KOPT-K1 (cell line): ENCODE data around the gene BMP10.
A peak's percentile ranks its signal among the peaks of the same experiment; 100 is the strongest.
"Not testable (repeated sequence)": the region's sequence is repeated elsewhere in the genome, so short reads cannot be mapped to it uniquely, and the experiment has no call there.

Experiments used
- H3K27ac ChIP-seq: fragments of 200-600 bp; sonication (generic); 2 replicates; pipeline ENCODE4 v1.5.1; 2016; ENCODE audit warnings: antibody characterized with exemption, mild to moderate bottlenecking, low read depth, low read length; ENCODE audit not compliant: poor library complexity, severe bottlenecking
- H3K36me3 ChIP-seq: fragments of 200-600 bp; sonication (generic); 2 replicates; pipeline ENCODE4 v1.5.1; 2017; ENCODE audit warnings: antibody characterized with exemption, mild to moderate bottlenecking, low read length, moderate library complexity; ENCODE audit not compliant: insufficient read depth
- H3K9me3 ChIP-seq: fragments of 200-600 bp; sonication (generic); 2 replicates; pipeline ENCODE4 v1.5.1; 2017; ENCODE audit warnings: antibody characterized with exemption, low read length, mild to moderate bottlenecking; ENCODE audit not compliant: insufficient read depth, poor library complexity, severe bottlenecking

The BMP10 gene

GRCh38 chr2:68907232-68907919 lies 36.2 kb upstream of the BMP10 start:
- no peaks in the 10 kb centered on the region; the same call in 1 of the 2 replicates for H3K36me3 ChIP-seq
- H3K27ac ChIP-seq, result peak overlapping the region; percentile 96
- peaks cover 4% of the 10 kb centered on the region for H3K9me3 ChIP-seq

- Histone ChIP-seq H3K9me3 (peaks cover 10% of the 10 kb centered on the region), H3K27ac (peak overlapping the region; percentile 96), H3K36me3 (no peaks in the 10 kb centered on the region; the same call in 1 of the 2 replicates)
Observed at GRCh38 chr2:68906716-68907115, 35.5 kb upstream of the BMP10 start.

- no peak overlapping the region for H3K27ac ChIP-seq
- H3K9me3 ChIP-seq, result peaks cover 26% of the 10 kb centered on the region
- H3K36me3 ChIP-seq, result no peaks in the 10 kb centered on the region; the same call in 1 of the 2 replicates
Observed at GRCh38 chr2:68905116-68905515, 33.9 kb upstream of the BMP10 start.

GRCh38 chr2:68901561-68901960 lies 30.4 kb upstream of the BMP10 start:
- Histone ChIP-seq H3K9me3 (peaks cover 27% of the 10 kb centered on the region), H3K27ac (no peak overlapping the region), H3K36me3 (no peaks in the 10 kb centered on the region; the same call in 1 of the 2 replicates)

- Histone ChIP-seq H3K9me3 (peaks cover 27% of the 10 kb centered on the region), H3K27ac (no peak overlapping the region), H3K36me3 (no peaks in the 10 kb centered on the region; the same call in 1 of the 2 replicates)
Observed at GRCh38 chr2:68901199-68901514, 30.0 kb upstream of the BMP10 start.

- H3K27ac ChIP-seq, result no peak overlapping the region
- peaks cover 27% of the 10 kb centered on the region for H3K9me3 ChIP-seq
- H3K36me3 ChIP-seq, result no peaks in the 10 kb centered on the region; the same call in 1 of the 2 replicates
Observed at GRCh38 chr2:68900496-68901198, 29.4 kb upstream of the BMP10 start.

GRCh38 chr2:68895981-68896380 lies 24.8 kb upstream of the BMP10 start:
- not testable (repeated sequence) for H3K27ac ChIP-seq, H3K36me3 ChIP-seq, H3K9me3 ChIP-seq

GRCh38 chr2:68889500-68889899 lies 18.3 kb upstream of the BMP10 start:
- H3K27ac ChIP-seq, result no peak overlapping the region

GRCh38 chr2:68889021-68889420 lies 17.8 kb upstream of the BMP10 start:
- Histone ChIP-seq H3K27ac (no peak overlapping the region), H3K36me3 (no peaks in the 10 kb centered on the region), H3K9me3 (no peaks in the 10 kb centered on the region)

More at GRCh38 chr2:68889500-68889899, 18.3 kb upstream of the BMP10 start:
- H3K9me3 ChIP-seq, result no peaks in the 10 kb centered on the region
- no peaks in the 10 kb centered on the region for H3K36me3 ChIP-seq

- Histone ChIP-seq H3K36me3 (no peaks in the 10 kb centered on the region), H3K27ac (no peak overlapping the region), H3K9me3 (no peaks in the 10 kb centered on the region)
Observed at GRCh38 chr2:68888038-68888704, 17.0 kb upstream of the BMP10 start.

GRCh38 chr2:68885811-68886075 lies 14.5 kb upstream of the BMP10 start:
- Histone ChIP-seq H3K27ac (no peak overlapping the region), H3K36me3 (no peaks in the 10 kb centered on the region), H3K9me3 (no peaks in the 10 kb centered on the region)

GRCh38 chr2:68885074-68885810 lies 14.0 kb upstream of the BMP10 start:
- Histone ChIP-seq H3K36me3 (no peaks in the 10 kb centered on the region), H3K27ac (no peak overlapping the region), H3K9me3 (no peaks in the 10 kb centered on the region)

- no peaks in the 10 kb centered on the region for H3K36me3 ChIP-seq
- H3K9me3 ChIP-seq, result no peaks in the 10 kb centered on the region
- no peak overlapping the region for H3K27ac ChIP-seq
Observed at GRCh38 chr2:68880213-68880612, 9.0 kb upstream of the BMP10 start.

- Histone ChIP-seq H3K27ac (no peak overlapping the region), H3K36me3 (no peaks in the 10 kb centered on the region), H3K9me3 (no peaks in the 10 kb centered on the region)
Observed at GRCh38 chr2:68879296-68879695, 8.1 kb upstream of the BMP10 start.

GRCh38 chr2:68878753-68879152 lies 7.6 kb upstream of the BMP10 start:
- Histone ChIP-seq H3K9me3 (no peaks in the 10 kb centered on the region), H3K36me3 (no peaks in the 10 kb centered on the region), H3K27ac (no peak overlapping the region)
